B cell (primary cell): ENCODE data around the gene TMEM128. TPM values are rescaled to one million over a fixed set of nuclear protein-coding genes. Genes with fewer than 3 reads are reported as not detected.
"Not testable (repeated sequence)": the region's sequence is repeated elsewhere in the genome, so short reads cannot be mapped to it uniquely, and the experiment has no call there.

Experiments used
- ATAC-seq: fragments of 200-7000 bp; cut with Tn5 transposase; one replicate; pipeline ENCODE4 v1.10.0; 2021; ENCODE audit warnings: low read depth, mild to moderate bottlenecking, moderate number of reproducible peaks, moderate library complexity
- CTCF ChIA-PET: fragments of 350-600 bp; sonication (Branson Sonifier 250); formaldehyde crosslinking; loops from one replicate; lab custom pipeline; 2021; ENCODE audit warnings: antibody characterized with exemption, inconsistent platforms; lab: Charles Lee
- POLR2A ChIA-PET: fragments of 350-600 bp; sonication (Branson Sonifier 250); formaldehyde crosslinking; loops from one replicate; lab custom pipeline; 2021; ENCODE audit warnings: antibody characterized with exemption; lab: Charles Lee
- DNase-seq: peaks from one replicate; pipeline ENCODE4 v3.0.0; 2013
- H2AFZ ChIP-seq: 2 replicates; pipeline ENCODE4 v1.6.1; 2012; ENCODE audit warnings: mild to moderate bottlenecking, low read depth, low read length; ENCODE audit not compliant: insufficient read depth, poor library complexity, severe bottlenecking
- H3K27ac ChIP-seq, 2 donors: 1 replicate in 1 of 2; 2 replicates in 1 of 2; pipeline ENCODE4 v1.5.1; 2012 to 2013; ENCODE audit warnings: low read length in 2 of 2, mild to moderate bottlenecking in 2 of 2, moderate library complexity in 1 of 2
- H3K27me3 ChIP-seq, 4 experiments: fragments of 200-600 bp in 1 of 4; sonication (generic) in 1 of 4; replicated peaks in 1 of 4; 1 replicate in 2 of 4; 2 replicates in 2 of 4; pipeline versions ENCODE4 v1.6.1 to v1.7.0; 2013 to 2016; ENCODE audit warnings: low read length in 3 of 4, mild to moderate bottlenecking in 2 of 4, mixed read lengths in 1 of 4, moderate library complexity in 1 of 4; ENCODE audit not compliant: insufficient read depth in 4 of 4, control insufficient read depth in 3 of 4; ENCODE audit errors: control extremely low read depth in 1 of 4
- H3K36me3 ChIP-seq, 2 experiments: replicated peaks in 1 of 2; 1 replicate in 1 of 2; 2 replicates in 1 of 2; pipeline versions ENCODE4 v1.6.1 to v1.7.1; 2013; ENCODE audit warnings: low read length in 1 of 2; ENCODE audit not compliant: insufficient read depth in 2 of 2, control insufficient read depth in 1 of 2; ENCODE audit errors: control extremely low read depth in 1 of 2, extremely low read depth in 1 of 2
- H3K4me1 ChIP-seq, 2 donors: fragments of 200-600 bp in 1 of 2; sonication (generic) in 1 of 2; 1 replicate in 1 of 2; 2 replicates in 1 of 2; pipeline versions ENCODE4 v1.5.1 to v1.6.1; 2013 to 2017; ENCODE audit warnings: low read length in 2 of 2; ENCODE audit not compliant: control insufficient read depth in 2 of 2, insufficient read depth in 2 of 2
- H3K4me2 ChIP-seq: replicated peaks from 2 replicates; pipeline ENCODE3; 2012; ENCODE audit warnings: mild to moderate bottlenecking, low read depth, low read length; ENCODE audit not compliant: poor library complexity, severe bottlenecking
- H3K4me3 ChIP-seq, 5 experiments: fragments of 200-600 bp in 1 of 5; sonication (generic) in 1 of 5; 1 replicate in 3 of 5; 2 replicates in 2 of 5; pipeline versions ENCODE4 v1.5.1 to v1.7.0; 2011 to 2016; ENCODE audit warnings: low read length in 4 of 5, mild to moderate bottlenecking in 4 of 5, low read depth in 2 of 5, control low read depth in 1 of 5, moderate library complexity in 1 of 5; ENCODE audit not compliant: insufficient read depth in 1 of 5; ENCODE audit errors: control extremely low read depth in 1 of 5, extremely low read depth in 1 of 5
- H3K79me2 ChIP-seq: fragments of 200-600 bp; sonication (generic); one replicate; pipeline ENCODE4 v1.6.0; 2016; ENCODE audit warnings: low read length; ENCODE audit not compliant: control insufficient read depth, insufficient read depth
- H3K9ac ChIP-seq: fragments of 200-600 bp; sonication (generic); 2 replicates; pipeline ENCODE4 v1.6.1; 2017; ENCODE audit warnings: mild to moderate bottlenecking, low read length, moderate library complexity
- H3K9me3 ChIP-seq, 3 donors: one replicate each; pipeline versions ENCODE4 v1.6.1 to v1.7.1; 2013; ENCODE audit warnings: low read length in 2 of 3; ENCODE audit not compliant: control insufficient read depth in 2 of 3, insufficient read depth in 1 of 3; ENCODE audit errors: control extremely low read depth in 1 of 3
- H4K20me1 ChIP-seq: 2 replicates; pipeline ENCODE4 v1.6.0; 2012; ENCODE audit warnings: mild to moderate bottlenecking, low read length; ENCODE audit not compliant: insufficient read depth, control insufficient read depth, poor library complexity, severe bottlenecking
- H3K27ac Mint-ChIP-seq: one replicate; pipeline ENCODE4 v1.8.0; 2021; ENCODE audit warnings: mixed read lengths
- H3K27me3 Mint-ChIP-seq: one replicate; pipeline ENCODE4 v1.8.0; 2021; ENCODE audit warnings: mixed read lengths
- H3K4me1 Mint-ChIP-seq: one replicate; pipeline ENCODE4 v1.8.0; 2021; ENCODE audit warnings: mixed read lengths
- H3K4me3 Mint-ChIP-seq: one replicate; pipeline ENCODE4 v1.8.0; 2021; ENCODE audit warnings: mixed read lengths
- H3K9me3 Mint-ChIP-seq: one replicate; pipeline ENCODE4 v1.8.0; 2022; ENCODE audit warnings: mixed read lengths; ENCODE audit not compliant: insufficient read depth
- EZH2 ChIP-seq: IDR thresholded peaks from 2 replicates; pipeline ENCODE4 v1.6.1; 2012; ENCODE audit warnings: borderline replicate concordance, low read depth, mild to moderate bottlenecking, moderate library complexity, low read length; ENCODE audit not compliant: insufficient read depth, poor library complexity, severe bottlenecking
- WGBS: methylation state at CpG from one replicate; pipeline ENCODE4 v1.1.5; 2013; ENCODE audit warnings: missing lambda C conversion rate; ENCODE audit not compliant: insufficient coverage; 5-methylcytosine and 5-hydroxymethylcytosine counted together
- intact Hi-C: fragments of 100-400 bp; cut with micrococcal nuclease; formaldehyde crosslinking; loops from one replicate; pipeline ENCODE4 v1.10.0; 2022
- polyA plus RNA-seq: library from polyadenylated mRNA; depleted of rRNA; stranded (reverse); fragments of >200 nt; gene quantifications from 2 replicates; pipeline ENCODE4 v1.2.3, GENCODE V29; 2012
- total RNA-seq, 2 donors: library from RNA; stranded (reverse); fragments of 120-200 nt in 1 of 2; gene quantifications; 1 replicate in 1 of 2; 2 replicates in 1 of 2; pipeline versions ENCODE4 v1.2.3 to v1.2.4, GENCODE V29; 2013 to 2022
- TF ChIP-seq, protein P1 (sequence below): fragments of 200-600 bp; IDR thresholded peaks from one replicate; pipeline ENCODE4 v1.8.0; 2022; ENCODE audit warnings: antibody characterized with exemption, mild to moderate bottlenecking

TMEM128 gene
- total and polyA plus RNA-seq, 2 donors (not counting 1 experiment from before 2014, with no cell fraction given): 10.2 to 17.3 TPM

- H3K27me3 ChIP-seq: no peaks in the 10 kb centered on the region
- H3K27me3 Mint-ChIP-seq: no peaks in the 10 kb centered on the region
- no peak overlapping the region for H3K27ac Mint-ChIP-seq
- no peaks in the 10 kb centered on the region for H3K9me3 ChIP-seq
- H3K9ac ChIP-seq: no peak overlapping the region
- peaks cover 5 to 46% of the 10 kb centered on the region in 2 experiments for H3K36me3 ChIP-seq
- H3K4me1 Mint-ChIP-seq: peaks cover 21% of the 10 kb centered on the region
- ATAC-seq (no peak), DNase-seq (no peak)
- H3K27ac ChIP-seq: no peak overlapping the region
- intact Hi-C loops: no loop called here
- no peaks in the 10 kb centered on the region for H3K9me3 Mint-ChIP-seq
- no peaks in the 10 kb centered on the region for H4K20me1 ChIP-seq
- H2AFZ ChIP-seq: no peak overlapping the region
- no peak overlapping the region for H3K4me3 ChIP-seq
- ChIA-PET CTCF (no interaction called here), POLR2A (no interaction called here)
- H3K79me2 ChIP-seq: peaks cover 24% of the 10 kb centered on the region
- WGBS: 91% methylated on average over 1 of the region's 1 CpG
- H3K4me3 Mint-ChIP-seq: no peak overlapping the region
- H3K4me1 ChIP-seq: peaks cover 14 to 17% of the 10 kb centered on the region in 2 donors
- TF ChIP-seq, protein P1, sequence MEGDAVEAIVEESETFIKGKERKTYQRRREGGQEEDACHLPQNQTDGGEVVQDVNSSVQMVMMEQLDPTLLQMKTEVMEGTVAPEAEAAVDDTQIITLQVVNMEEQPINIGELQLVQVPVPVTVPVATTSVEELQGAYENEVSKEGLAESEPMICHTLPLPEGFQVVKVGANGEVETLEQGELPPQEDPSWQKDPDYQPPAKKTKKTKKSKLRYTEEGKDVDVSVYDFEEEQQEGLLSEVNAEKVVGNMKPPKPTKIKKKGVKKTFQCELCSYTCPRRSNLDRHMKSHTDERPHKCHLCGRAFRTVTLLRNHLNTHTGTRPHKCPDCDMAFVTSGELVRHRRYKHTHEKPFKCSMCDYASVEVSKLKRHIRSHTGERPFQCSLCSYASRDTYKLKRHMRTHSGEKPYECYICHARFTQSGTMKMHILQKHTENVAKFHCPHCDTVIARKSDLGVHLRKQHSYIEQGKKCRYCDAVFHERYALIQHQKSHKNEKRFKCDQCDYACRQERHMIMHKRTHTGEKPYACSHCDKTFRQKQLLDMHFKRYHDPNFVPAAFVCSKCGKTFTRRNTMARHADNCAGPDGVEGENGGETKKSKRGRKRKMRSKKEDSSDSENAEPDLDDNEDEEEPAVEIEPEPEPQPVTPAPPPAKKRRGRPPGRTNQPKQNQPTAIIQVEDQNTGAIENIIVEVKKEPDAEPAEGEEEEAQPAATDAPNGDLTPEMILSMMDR: no peak
- TF ChIP-seq EZH2: no peak
- no peak overlapping the region for H3K4me2 ChIP-seq
These were observed 2.9 kb downstream of the TMEM128 start for GRCh38 chr4:4245172-4245571.

- H3K9me3 ChIP-seq, H3K4me2 ChIP-seq, H3K27ac ChIP-seq, intact Hi-C loops, H3K4me1 Mint-ChIP-seq, H3K4me1 ChIP-seq, H3K9me3 Mint-ChIP-seq, DNase-seq, H3K27ac Mint-ChIP-seq, H3K4me3 ChIP-seq, H3K27me3 Mint-ChIP-seq, H4K20me1 ChIP-seq, H3K9ac ChIP-seq, CTCF ChIA-PET, H3K4me3 Mint-ChIP-seq, POLR2A ChIA-PET, ATAC-seq, H3K79me2 ChIP-seq, H3K27me3 ChIP-seq, H2AFZ ChIP-seq: not testable (repeated sequence)
- 100% methylated on average over 2 of the region's 3 CpGs for WGBS
- peaks cover 5 to 46% of the 10 kb centered on the region in 2 experiments for H3K36me3 ChIP-seq
These were observed 8.5 kb downstream of the TMEM128 start for GRCh38 chr4:4239551-4239950.
